ENCODE results near the gene DEF6. TPM values are rescaled to one million over a fixed set of nuclear protein-coding genes. Genes with fewer than 3 reads are reported as not detected.

The DEF6 gene
- total RNA-seq, 1 experiment from 2014 or later: 5.7 TPM

- Histone ChIP-seq H3K9me3 (no peaks in the 10 kb centered on the region), H3K4me1 (peaks cover 5% of the 10 kb centered on the region; the same call in 1 of the 2 replicates), H3K36me3 (ENCODE audit: control insufficient read depth, insufficient read depth, low read length) (no peaks in the 10 kb centered on the region; the same call in 1 of the 2 replicates), H3K27me3 (replicated peaks; ENCODE audit: control insufficient read depth, insufficient read depth, low read length) (no peaks in the 10 kb centered on the region), H3K4me3 (ENCODE audit: low read depth, low read length) (no peak overlapping the region)
- Mint-ChIP-seq H3K36me3 (ENCODE audit: insufficient read depth, unreplicated experiment) (no peaks in the 10 kb centered on the region), H3K27me3 (ENCODE audit: insufficient read depth, unreplicated experiment) (no peaks in the 10 kb centered on the region), H3K4me1 (ENCODE audit: low read depth, unreplicated experiment) (peaks cover 7% of the 10 kb centered on the region), H3K9me3 (ENCODE audit: unreplicated experiment) (no peaks in the 10 kb centered on the region), H3K4me3 (ENCODE audit: unreplicated experiment) (no peak overlapping the region), H3K27ac (ENCODE audit: unreplicated experiment) (no peak overlapping the region)
- CTCF ChIA-PET: no interaction called here
- BruUV-seq (replicated peaks): no TSS peak
- intact Hi-C loops (cut with micrococcal nuclease; ENCODE audit: unreplicated experiment): no loop called here
- POLR2A ChIA-PET: no interaction called here
- DNase-seq: no peak
- TF ChIP-seq CTCF (IDR thresholded peaks at IDR 0.05; ENCODE audit: insufficient read depth in 1 of 2, low read depth in 1 of 2, low read length in 1 of 2, severe bottlenecking in 1 of 2, unreplicated experiment in 1 of 2): no peak
These were observed 3.2 kb downstream of the DEF6 start for GRCh38 chr6:35300848-35301247.

GRCh38 chr6:35302604-35303241 is 5.1 kb downstream of the DEF6 start:
- Histone ChIP-seq H3K4me1 (peaks cover 5% of the 10 kb centered on the region; the same call in 1 of the 2 replicates), H3K27me3 (replicated peaks; ENCODE audit: control insufficient read depth, insufficient read depth, low read length) (no peaks in the 10 kb centered on the region), H3K4me3 (ENCODE audit: low read depth, low read length) (no peak overlapping the region), H3K36me3 (ENCODE audit: control insufficient read depth, insufficient read depth, low read length) (no peaks in the 10 kb centered on the region; the same call in 1 of the 2 replicates), H3K9me3 (no peaks in the 10 kb centered on the region)
- no peak for TF ChIP-seq CTCF (IDR thresholded peaks at IDR 0.05; ENCODE audit: insufficient read depth in 1 of 2, low read depth in 1 of 2, low read length in 1 of 2, severe bottlenecking in 1 of 2, unreplicated experiment in 1 of 2)
- H3K9me3 Mint-ChIP-seq (ENCODE audit: unreplicated experiment): no peaks in the 10 kb centered on the region
- no peaks in the 10 kb centered on the region for H3K36me3 Mint-ChIP-seq (ENCODE audit: insufficient read depth, unreplicated experiment)
- H3K27me3 Mint-ChIP-seq (ENCODE audit: insufficient read depth, unreplicated experiment): no peaks in the 10 kb centered on the region
- POLR2A ChIA-PET: no interaction called here
- BruUV-seq (replicated peaks): no TSS peak
- intact Hi-C loops (cut with micrococcal nuclease; ENCODE audit: unreplicated experiment): no loop called here
- no peak overlapping the region for H3K4me3 Mint-ChIP-seq (ENCODE audit: unreplicated experiment)
- H3K27ac Mint-ChIP-seq (ENCODE audit: unreplicated experiment): no peak overlapping the region
- CTCF ChIA-PET: interaction anchor here (0.5 to 1.3 kb wide), 3 partner anchors 25 to 465 kb away, joined by 3 to 5 read pairs (median 3); no protein-coding TSS in a partner anchor
- peaks cover 7% of the 10 kb centered on the region for H3K4me1 Mint-ChIP-seq (ENCODE audit: low read depth, unreplicated experiment)
- no peak for DNase-seq

- no peaks in the 10 kb centered on the region for H3K36me3 ChIP-seq (ENCODE audit: control insufficient read depth, insufficient read depth, low read length)
- CTCF ChIA-PET: no interaction called here
- Mint-ChIP-seq H3K27me3 (ENCODE audit: insufficient read depth, unreplicated experiment) (no peaks in the 10 kb centered on the region), H3K4me1 (ENCODE audit: low read depth, unreplicated experiment) (peaks cover 7% of the 10 kb centered on the region), H3K36me3 (ENCODE audit: insufficient read depth, unreplicated experiment) (no peaks in the 10 kb centered on the region), H3K4me3 (ENCODE audit: unreplicated experiment) (no peak overlapping the region), H3K9me3 (ENCODE audit: unreplicated experiment) (no peaks in the 10 kb centered on the region), H3K27ac (ENCODE audit: unreplicated experiment) (no peak overlapping the region)
- TF ChIP-seq CTCF (IDR thresholded peaks at IDR 0.05; ENCODE audit: insufficient read depth in 1 of 2, low read depth in 1 of 2, low read length in 1 of 2, severe bottlenecking in 1 of 2, unreplicated experiment in 1 of 2): no peak
- intact Hi-C loops (cut with micrococcal nuclease; ENCODE audit: unreplicated experiment): no loop called here
- no peaks in the 10 kb centered on the region for H3K9me3 ChIP-seq
- POLR2A ChIA-PET: no interaction called here
- H3K4me3 ChIP-seq (ENCODE audit: low read depth, low read length): no peak overlapping the region
- H3K27me3 ChIP-seq (replicated peaks; ENCODE audit: control insufficient read depth, insufficient read depth, low read length): no peaks in the 10 kb centered on the region
- BruUV-seq (replicated peaks): no TSS peak
- no peaks in the 10 kb centered on the region for H3K4me1 ChIP-seq
- DNase-seq: no peak
These were observed 6.7 kb downstream of the DEF6 start for GRCh38 chr6:35304299-35304698.
